ENCODE data around the gene MARCHF10.

- TF ChIP-seq EZH2 (IDR thresholded peaks at IDR 0.05; ENCODE audit: insufficient read depth, poor library complexity, severe bottlenecking) (no peak), EZH2phosphoT487 (IDR thresholded peaks at IDR 0.05; ENCODE audit: insufficient read depth, low read depth) (no peak)
Measured at GRCh38 chr17:62723842-62724241, 84.3 kb downstream of the MARCHF10 start.
